Breast epithelium (tissue), 3 donors: ENCODE measurements around the gene RXFP4.

ENCODE experiments used
- POLR2A ChIP-seq: fragments of 450-650 bp; IDR thresholded peaks from one replicate; pipeline ENCODE4 v1.6.1; 2016; ENCODE audit warnings: antibody characterized with exemption, mild to moderate bottlenecking, moderate library complexity
- POLR2AphosphoS5 ChIP-seq, 3 donors: sonication (generic); formaldehyde crosslinking; IDR thresholded peaks; one replicate each; pipeline ENCODE4 v1.6.1; 2017; ENCODE audit warnings: antibody characterized with exemption in 3 of 3
- TF ChIP-seq, protein P1 (sequence below), 3 donors: fragments of 450-650 bp; IDR thresholded peaks; one replicate each; pipeline ENCODE4 v1.5.1; 2016 to 2017; ENCODE audit warnings: antibody characterized with exemption in 3 of 3, mild to moderate bottlenecking in 3 of 3, moderate library complexity in 3 of 3

- TF ChIP-seq POLR2A (no peak), POLR2AphosphoS5 (IDR thresholded peaks at IDR 0.05) (no peak)
- TF ChIP-seq, protein P1, sequence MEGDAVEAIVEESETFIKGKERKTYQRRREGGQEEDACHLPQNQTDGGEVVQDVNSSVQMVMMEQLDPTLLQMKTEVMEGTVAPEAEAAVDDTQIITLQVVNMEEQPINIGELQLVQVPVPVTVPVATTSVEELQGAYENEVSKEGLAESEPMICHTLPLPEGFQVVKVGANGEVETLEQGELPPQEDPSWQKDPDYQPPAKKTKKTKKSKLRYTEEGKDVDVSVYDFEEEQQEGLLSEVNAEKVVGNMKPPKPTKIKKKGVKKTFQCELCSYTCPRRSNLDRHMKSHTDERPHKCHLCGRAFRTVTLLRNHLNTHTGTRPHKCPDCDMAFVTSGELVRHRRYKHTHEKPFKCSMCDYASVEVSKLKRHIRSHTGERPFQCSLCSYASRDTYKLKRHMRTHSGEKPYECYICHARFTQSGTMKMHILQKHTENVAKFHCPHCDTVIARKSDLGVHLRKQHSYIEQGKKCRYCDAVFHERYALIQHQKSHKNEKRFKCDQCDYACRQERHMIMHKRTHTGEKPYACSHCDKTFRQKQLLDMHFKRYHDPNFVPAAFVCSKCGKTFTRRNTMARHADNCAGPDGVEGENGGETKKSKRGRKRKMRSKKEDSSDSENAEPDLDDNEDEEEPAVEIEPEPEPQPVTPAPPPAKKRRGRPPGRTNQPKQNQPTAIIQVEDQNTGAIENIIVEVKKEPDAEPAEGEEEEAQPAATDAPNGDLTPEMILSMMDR (IDR thresholded peaks at IDR 0.05), result no peak
These were observed 5.3 kb downstream of the RXFP4 start for GRCh38 chr1:155946633-155947219.
